Subcutaneous preadipocyte (primary cell): ENCODE measurements around the gene KCTD16. TPM values are rescaled to one million over a fixed set of nuclear protein-coding genes. Genes with fewer than 3 reads are reported as not detected.

Experiments
- small RNA-seq: library from RNA; depleted of rRNA; stranded (forward); fragments of <200 nt; gene quantifications from one replicate; pipeline ENCODE3, GENCODE V24; 2012
- total RNA-seq: library from RNA; depleted of rRNA; stranded (reverse); fragments of >200 nt; gene quantifications from 2 replicates; pipeline ENCODE4 v1.2.3, GENCODE V29; 2012

The KCTD16 gene
- total RNA-seq, result under 0.01 and 0.20 TPM in 2 replicates

DNA sequence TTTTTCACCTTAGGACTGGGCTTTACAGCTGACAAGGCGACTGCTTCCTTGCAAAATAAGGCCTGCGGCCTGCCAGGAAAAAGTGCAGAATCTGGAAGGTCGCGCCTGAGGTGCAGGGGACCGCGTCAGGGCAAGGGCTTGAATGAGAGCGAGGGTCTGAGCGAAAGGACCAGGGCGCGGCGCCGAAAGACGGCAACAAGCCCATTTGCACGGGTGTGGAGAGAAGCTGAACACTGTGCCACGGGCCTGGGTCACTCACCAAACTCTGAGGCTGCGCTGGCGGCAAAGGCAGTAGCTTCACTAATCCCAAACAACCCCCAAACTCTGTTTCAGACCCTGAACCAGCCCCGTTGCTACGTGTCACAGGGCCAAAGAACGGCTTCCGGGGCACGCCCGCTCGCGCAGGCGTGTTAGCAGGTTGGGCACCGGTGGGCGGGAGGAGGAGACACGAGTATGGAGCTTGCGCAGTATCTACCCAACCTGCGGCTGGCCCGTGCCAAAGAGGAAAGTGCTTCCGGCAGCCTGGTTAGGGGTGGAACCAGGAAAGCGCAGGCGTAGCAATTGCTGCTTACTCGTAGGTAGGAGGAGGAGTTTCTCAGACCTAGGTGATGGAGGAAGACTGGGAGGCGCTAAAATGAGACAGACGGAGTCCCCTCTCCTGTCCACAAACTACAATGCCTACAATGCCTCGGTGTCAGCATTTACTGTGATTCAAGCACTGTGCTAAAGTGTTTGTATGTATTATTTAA lies at the start of gene KCTD16, which contains the start of gene YIPF5:
Gene KCTD16 (plus strand): TSS at position 598 of the 749 bp plus-strand sequence.
Gene YIPF5 (minus strand): TSS at position 384 of the 749 bp plus-strand sequence. CDS start 704 bp downstream, outside the sequence.

Small RNA genes within 50 kb of the gene (small RNA-seq; reads per million reads assigned to genes)
- gene CKS1BP5, result not detected
- gene RN7SL87P, result not detected

Other genes starting within 250 kb of the KCTD16 start
- 54.0 and 57.3 TPM in 2 replicates for gene YIPF5, start 214 bp upstream of the KCTD16 start, total RNA-seq